Ishikawa (cell line): ENCODE measurements around the gene OLR1.
A peak's percentile ranks its signal among the peaks of the same experiment; 100 is the strongest.

Experiments
- CEBPB ChIP-seq: IDR thresholded peaks from 2 replicates; pipeline ENCODE4 v1.6.1; 2012
- CREB1 ChIP-seq: IDR thresholded peaks from 2 replicates; pipeline ENCODE4 v1.6.1; 2012; ENCODE audit warnings: low read depth
- EGR1 ChIP-seq: IDR thresholded peaks from 2 replicates; pipeline ENCODE4 v1.6.1; 2012
- EP300 ChIP-seq: IDR thresholded peaks from 2 replicates; pipeline ENCODE4 v1.6.1; 2012; ENCODE audit warnings: borderline replicate concordance
- FOXM1 ChIP-seq: IDR thresholded peaks from 2 replicates; pipeline ENCODE4 v1.6.1; 2012; ENCODE audit warnings: low read depth, borderline replicate concordance
- NFIC ChIP-seq: IDR thresholded peaks from 2 replicates; pipeline ENCODE4 v1.6.1; 2012
- RAD21 ChIP-seq: IDR thresholded peaks from 2 replicates; pipeline ENCODE4 v1.6.1; 2012; ENCODE audit warnings: low read depth
- TAF1 ChIP-seq: IDR thresholded peaks from 2 replicates; pipeline ENCODE4 v1.6.1; 2012; ENCODE audit warnings: low read depth, mild to moderate bottlenecking
- TCF12 ChIP-seq: IDR thresholded peaks from 2 replicates; pipeline ENCODE4 v1.6.1; 2012; ENCODE audit warnings: low read depth
- TEAD4 ChIP-seq: IDR thresholded peaks from 2 replicates; pipeline ENCODE4 v1.6.1; 2012
- YY1 ChIP-seq: IDR thresholded peaks from 2 replicates; pipeline ENCODE4 v1.6.1; 2012; ENCODE audit warnings: low read depth
- ZBTB7A ChIP-seq: IDR thresholded peaks from 2 replicates; pipeline ENCODE4 v1.6.1; 2012; ENCODE audit warnings: low read depth
- TF ChIP-seq, protein P1 (sequence below): IDR thresholded peaks from 2 replicates; pipeline ENCODE4 v1.6.1; 2012
- TF ChIP-seq, protein P2 (sequence below): IDR thresholded peaks from 2 replicates; pipeline ENCODE4 v1.6.1; 2012; ENCODE audit warnings: low read depth, mild to moderate bottlenecking
- TF ChIP-seq, protein P3 (sequence below): IDR thresholded peaks from 2 replicates; pipeline ENCODE4 v1.6.1; 2012

OLR1 gene

DNA sequence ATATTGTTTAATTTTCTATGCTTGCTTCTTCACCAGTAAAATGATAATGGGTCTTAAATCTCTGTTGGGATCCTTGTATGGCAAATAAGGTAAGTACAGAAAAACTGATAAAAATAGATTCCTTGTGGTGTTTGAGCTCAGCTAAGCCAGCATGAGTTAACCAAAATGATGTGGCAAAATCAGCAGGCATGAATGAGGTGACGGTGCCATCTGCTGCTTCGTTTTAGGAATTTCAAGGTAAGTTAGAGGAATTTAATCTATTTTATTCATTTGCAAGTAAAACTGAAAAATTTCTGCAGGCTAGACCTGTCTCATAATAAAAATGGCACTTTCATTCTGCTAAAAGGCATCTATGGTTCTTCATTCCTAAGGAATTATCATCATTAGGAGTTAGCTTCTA is 31.9 kb downstream of the OLR1 start:
- peak; percentile 89 for TF ChIP-seq RAD21
- TF ChIP-seq CREB1, result no peak

DNA sequence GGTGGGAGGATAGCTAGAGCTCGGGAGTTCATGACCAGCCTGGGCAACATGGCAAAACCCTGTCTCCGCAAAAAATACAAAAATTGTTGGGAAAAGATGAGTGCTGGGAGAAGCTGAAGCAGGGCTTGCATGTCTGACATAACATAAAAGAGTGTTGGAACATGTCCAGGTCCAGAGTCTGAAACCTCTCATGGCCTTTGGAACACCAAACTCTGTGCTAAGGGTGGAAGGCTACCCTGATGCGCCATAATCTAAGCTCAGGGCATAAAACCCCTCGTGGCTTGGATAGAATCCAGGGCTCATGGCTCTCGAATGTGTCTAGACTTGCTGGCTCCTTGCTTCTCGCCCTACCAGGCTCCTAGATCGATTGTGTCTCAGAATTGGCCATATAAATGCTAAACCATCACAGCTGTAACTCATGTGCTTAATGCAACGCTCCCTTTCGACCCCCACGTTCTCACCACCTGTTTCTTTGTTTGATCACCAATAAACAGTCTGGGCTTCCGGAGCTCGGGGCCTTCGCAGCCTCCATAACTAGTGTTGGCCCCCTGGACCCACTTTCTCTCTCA is 35.2 kb downstream of the OLR1 start:
- TF ChIP-seq RAD21 (no peak), ZBTB7A (no peak), EGR1 (no peak), CEBPB (no peak), CREB1 (no peak), FOXM1 (no peak), TCF12 (no peak), TAF1 (no peak), EP300 (no peak), NFIC (no peak), YY1 (no peak), TEAD4 (no peak)
- TF ChIP-seq, protein P1, sequence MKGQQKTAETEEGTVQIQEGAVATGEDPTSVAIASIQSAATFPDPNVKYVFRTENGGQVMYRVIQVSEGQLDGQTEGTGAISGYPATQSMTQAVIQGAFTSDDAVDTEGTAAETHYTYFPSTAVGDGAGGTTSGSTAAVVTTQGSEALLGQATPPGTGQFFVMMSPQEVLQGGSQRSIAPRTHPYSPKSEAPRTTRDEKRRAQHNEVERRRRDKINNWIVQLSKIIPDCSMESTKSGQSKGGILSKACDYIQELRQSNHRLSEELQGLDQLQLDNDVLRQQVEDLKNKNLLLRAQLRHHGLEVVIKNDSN, result no peak
- TF ChIP-seq, protein P2, sequence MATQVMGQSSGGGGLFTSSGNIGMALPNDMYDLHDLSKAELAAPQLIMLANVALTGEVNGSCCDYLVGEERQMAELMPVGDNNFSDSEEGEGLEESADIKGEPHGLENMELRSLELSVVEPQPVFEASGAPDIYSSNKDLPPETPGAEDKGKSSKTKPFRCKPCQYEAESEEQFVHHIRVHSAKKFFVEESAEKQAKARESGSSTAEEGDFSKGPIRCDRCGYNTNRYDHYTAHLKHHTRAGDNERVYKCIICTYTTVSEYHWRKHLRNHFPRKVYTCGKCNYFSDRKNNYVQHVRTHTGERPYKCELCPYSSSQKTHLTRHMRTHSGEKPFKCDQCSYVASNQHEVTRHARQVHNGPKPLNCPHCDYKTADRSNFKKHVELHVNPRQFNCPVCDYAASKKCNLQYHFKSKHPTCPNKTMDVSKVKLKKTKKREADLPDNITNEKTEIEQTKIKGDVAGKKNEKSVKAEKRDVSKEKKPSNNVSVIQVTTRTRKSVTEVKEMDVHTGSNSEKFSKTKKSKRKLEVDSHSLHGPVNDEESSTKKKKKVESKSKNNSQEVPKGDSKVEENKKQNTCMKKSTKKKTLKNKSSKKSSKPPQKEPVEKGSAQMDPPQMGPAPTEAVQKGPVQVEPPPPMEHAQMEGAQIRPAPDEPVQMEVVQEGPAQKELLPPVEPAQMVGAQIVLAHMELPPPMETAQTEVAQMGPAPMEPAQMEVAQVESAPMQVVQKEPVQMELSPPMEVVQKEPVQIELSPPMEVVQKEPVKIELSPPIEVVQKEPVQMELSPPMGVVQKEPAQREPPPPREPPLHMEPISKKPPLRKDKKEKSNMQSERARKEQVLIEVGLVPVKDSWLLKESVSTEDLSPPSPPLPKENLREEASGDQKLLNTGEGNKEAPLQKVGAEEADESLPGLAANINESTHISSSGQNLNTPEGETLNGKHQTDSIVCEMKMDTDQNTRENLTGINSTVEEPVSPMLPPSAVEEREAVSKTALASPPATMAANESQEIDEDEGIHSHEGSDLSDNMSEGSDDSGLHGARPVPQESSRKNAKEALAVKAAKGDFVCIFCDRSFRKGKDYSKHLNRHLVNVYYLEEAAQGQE, result no peak
- TF ChIP-seq, protein P3, sequence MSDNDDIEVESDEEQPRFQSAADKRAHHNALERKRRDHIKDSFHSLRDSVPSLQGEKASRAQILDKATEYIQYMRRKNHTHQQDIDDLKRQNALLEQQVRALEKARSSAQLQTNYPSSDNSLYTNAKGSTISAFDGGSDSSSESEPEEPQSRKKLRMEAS, result no peak

DNA sequence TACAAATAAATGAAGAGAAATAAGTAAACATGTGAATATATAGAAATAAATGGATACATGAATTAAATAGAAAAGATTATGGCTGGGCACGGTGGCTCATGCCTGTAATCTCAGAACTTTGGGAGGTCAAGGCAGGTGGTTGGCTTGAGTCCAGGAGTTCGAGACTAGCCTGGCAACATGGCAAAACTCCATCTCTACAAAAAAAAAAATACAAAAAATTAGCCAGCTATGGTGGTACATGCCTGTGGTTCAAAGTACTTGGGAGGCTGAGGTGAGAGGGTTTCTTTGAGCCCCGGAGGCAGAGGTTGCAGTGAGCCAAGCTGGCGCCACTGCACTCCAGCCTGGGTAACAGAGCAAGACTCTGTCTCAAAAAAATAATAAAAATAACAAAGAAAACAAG is 36.8 kb downstream of the OLR1 start:
- TF ChIP-seq ZBTB7A, result no peak
- TF ChIP-seq, protein P2, result no peak
- TF ChIP-seq EGR1, result no peak
- TF ChIP-seq CREB1, result no peak
- no peak for TF ChIP-seq TCF12

DNA sequence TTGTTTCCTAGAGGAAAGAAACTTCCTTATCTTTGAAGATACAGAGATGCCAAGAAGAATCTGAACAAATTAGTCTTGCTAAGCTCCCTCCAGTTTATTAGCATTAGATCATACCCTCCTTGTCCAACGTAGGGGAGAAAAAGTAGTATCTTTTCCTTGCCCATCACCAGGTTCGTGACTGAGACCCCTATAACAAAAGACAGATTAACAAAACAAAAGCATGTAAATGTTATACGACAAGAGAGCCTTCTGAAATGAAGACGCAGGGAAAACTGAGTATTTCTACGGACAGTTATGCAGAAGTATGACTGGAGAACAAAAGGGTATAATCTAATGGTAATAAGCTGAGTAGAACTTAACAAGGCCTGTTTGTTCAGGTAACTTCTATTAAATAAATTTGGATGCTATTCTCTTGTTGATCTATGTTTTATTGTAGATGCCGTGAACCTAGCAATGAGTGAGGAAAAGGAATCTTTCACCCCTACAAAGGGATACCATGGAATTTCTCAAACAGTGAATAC is 39.0 kb downstream of the OLR1 start:
- TF ChIP-seq TCF12 (no peak), EP300 (no peak), FOXM1 (no peak), RAD21 (no peak), TAF1 (no peak), CEBPB (no peak), YY1 (no peak), TEAD4 (no peak), EGR1 (no peak), ZBTB7A (no peak), CREB1 (no peak), NFIC (no peak)
- TF ChIP-seq, protein P1, result no peak
- TF ChIP-seq, protein P2, result no peak
- TF ChIP-seq, protein P3, result no peak
